MM.1S (cell line): ENCODE data around the gene KAT6B.

ENCODE experiments used
- EZH2 ChIP-seq: fragments of 300-600 bp; sonication (generic); optimal IDR thresholded peaks from 2 replicates; pipeline ENCODE3; 2017; ENCODE audit warnings: low read depth, mild to moderate bottlenecking, antibody characterized with exemption, low read length, mixed read lengths
- EZH2phosphoT487 ChIP-seq: fragments of 300-600 bp; sonication (generic); IDR thresholded peaks from 2 replicates; pipeline ENCODE4 v1.6.1; 2018; ENCODE audit warnings: antibody characterized with exemption, low read length
- TF ChIP-seq, protein P1 (sequence below): fragments of 300-600 bp; sonication (generic); IDR thresholded peaks from 2 replicates; pipeline ENCODE4 v1.5.1; 2016; ENCODE audit warnings: antibody characterized with exemption, low read length, mixed read lengths

- TF ChIP-seq, protein P1, sequence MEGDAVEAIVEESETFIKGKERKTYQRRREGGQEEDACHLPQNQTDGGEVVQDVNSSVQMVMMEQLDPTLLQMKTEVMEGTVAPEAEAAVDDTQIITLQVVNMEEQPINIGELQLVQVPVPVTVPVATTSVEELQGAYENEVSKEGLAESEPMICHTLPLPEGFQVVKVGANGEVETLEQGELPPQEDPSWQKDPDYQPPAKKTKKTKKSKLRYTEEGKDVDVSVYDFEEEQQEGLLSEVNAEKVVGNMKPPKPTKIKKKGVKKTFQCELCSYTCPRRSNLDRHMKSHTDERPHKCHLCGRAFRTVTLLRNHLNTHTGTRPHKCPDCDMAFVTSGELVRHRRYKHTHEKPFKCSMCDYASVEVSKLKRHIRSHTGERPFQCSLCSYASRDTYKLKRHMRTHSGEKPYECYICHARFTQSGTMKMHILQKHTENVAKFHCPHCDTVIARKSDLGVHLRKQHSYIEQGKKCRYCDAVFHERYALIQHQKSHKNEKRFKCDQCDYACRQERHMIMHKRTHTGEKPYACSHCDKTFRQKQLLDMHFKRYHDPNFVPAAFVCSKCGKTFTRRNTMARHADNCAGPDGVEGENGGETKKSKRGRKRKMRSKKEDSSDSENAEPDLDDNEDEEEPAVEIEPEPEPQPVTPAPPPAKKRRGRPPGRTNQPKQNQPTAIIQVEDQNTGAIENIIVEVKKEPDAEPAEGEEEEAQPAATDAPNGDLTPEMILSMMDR, result no peak
- TF ChIP-seq EZH2phosphoT487, result no peak
- no peak for TF ChIP-seq EZH2
Observed at GRCh38 chr10:74912182-74912581, 85.8 kb downstream of the KAT6B start.
